H9 (cell line): Measurements from ENCODE around the gene CCDC92. TPM values are rescaled to one million over a fixed set of nuclear protein-coding genes. Genes with fewer than 3 reads are reported as not detected.

ENCODE experiments used
- DNase-seq: peaks from one replicate; pipeline ENCODE4 v3.0.0-alpha.2; 2017
- H2AFZ ChIP-seq: one replicate; pipeline ENCODE4 v1.6.1; 2013; ENCODE audit warnings: mild to moderate bottlenecking, low read length, control low read depth, moderate library complexity
- H2AK5ac ChIP-seq: 2 replicates; pipeline ENCODE4 v1.6.1; 2013; ENCODE audit warnings: low read length, control low read depth, mixed read lengths; ENCODE audit not compliant: insufficient read length
- H2BK120ac ChIP-seq: one replicate; pipeline ENCODE4 v1.6.1; 2013; ENCODE audit warnings: low read depth, mild to moderate bottlenecking, low read length, control low read depth, inconsistent platforms; ENCODE audit not compliant: poor library complexity, severe bottlenecking
- H2BK12ac ChIP-seq: 2 replicates; pipeline ENCODE4 v1.6.1; 2013; ENCODE audit warnings: low read length, control low read depth, mixed read lengths, low read depth; ENCODE audit not compliant: insufficient read length
- H2BK15ac ChIP-seq: 2 replicates; pipeline ENCODE4 v1.6.1; 2013; ENCODE audit warnings: low read depth, low read length, control low read depth
- H2BK20ac ChIP-seq: one replicate; pipeline ENCODE4 v1.6.1; 2013; ENCODE audit warnings: low read depth, mild to moderate bottlenecking, low read length, control low read depth, inconsistent platforms; ENCODE audit not compliant: poor library complexity, severe bottlenecking
- H2BK5ac ChIP-seq: 2 replicates; pipeline ENCODE4 v1.6.1; 2013; ENCODE audit warnings: low read length, control low read depth, mixed read lengths; ENCODE audit not compliant: insufficient read length
- H3K14ac ChIP-seq: 2 replicates; pipeline ENCODE4 v1.6.1; 2013; ENCODE audit warnings: low read length, control low read depth; ENCODE audit not compliant: insufficient read depth
- H3K18ac ChIP-seq: 2 replicates; pipeline ENCODE4 v1.6.1; 2013; ENCODE audit warnings: low read depth, mild to moderate bottlenecking, mixed read lengths, low read length, control low read depth; ENCODE audit not compliant: insufficient read length
- H3K23ac ChIP-seq: 2 replicates; pipeline ENCODE4 v1.6.1; 2013; ENCODE audit warnings: low read length, control low read depth, mixed read lengths, low read depth; ENCODE audit not compliant: insufficient read length
- H3K23me2 ChIP-seq: 2 replicates; pipeline ENCODE4 v1.6.1; 2013; ENCODE audit warnings: low read depth, mild to moderate bottlenecking, mixed read lengths, low read length, control low read depth; ENCODE audit not compliant: insufficient read length, poor library complexity, severe bottlenecking
- H3K27ac ChIP-seq: 2 replicates; pipeline ENCODE4 v1.5.1; 2013; ENCODE audit warnings: low read length, control low read depth, mixed read lengths, low read depth; ENCODE audit not compliant: insufficient read length
- H3K27me3 ChIP-seq: 2 replicates; pipeline ENCODE4 v1.6.1; 2013; ENCODE audit warnings: low read length, control low read depth, inconsistent platforms; ENCODE audit not compliant: insufficient read depth
- H3K4ac ChIP-seq: 2 replicates; pipeline ENCODE4 v1.6.1; 2013; ENCODE audit warnings: low read depth, mild to moderate bottlenecking, control low read depth, inconsistent platforms, low read length, moderate library complexity
- H3K4me1 ChIP-seq: 2 replicates; pipeline ENCODE4 v1.6.1; 2013; ENCODE audit warnings: low read length, control low read depth, inconsistent platforms; ENCODE audit not compliant: insufficient read depth
- H3K4me2 ChIP-seq: 2 replicates; pipeline ENCODE4 v1.6.1; 2013; ENCODE audit warnings: low read length, control low read depth, mixed read lengths; ENCODE audit not compliant: insufficient read length, insufficient read depth
- H3K56ac ChIP-seq: 2 replicates; pipeline ENCODE4 v1.6.1; 2013; ENCODE audit warnings: low read depth, mild to moderate bottlenecking, mixed read lengths, low read length, control low read depth; ENCODE audit not compliant: insufficient read length
- H3K79me1 ChIP-seq: 2 replicates; pipeline ENCODE4 v1.6.1; 2013; ENCODE audit warnings: low read depth, mild to moderate bottlenecking, moderate library complexity, low read length, control low read depth, inconsistent platforms; ENCODE audit not compliant: insufficient read depth, poor library complexity, severe bottlenecking
- H3K79me2 ChIP-seq: 2 replicates; pipeline ENCODE4 v1.6.1; 2013; ENCODE audit warnings: low read length, control low read depth, inconsistent platforms; ENCODE audit not compliant: insufficient read depth
- H3K9ac ChIP-seq: 2 replicates; pipeline ENCODE4 v1.6.1; 2013; ENCODE audit warnings: low read length, control low read depth, mixed read lengths; ENCODE audit not compliant: insufficient read length; ENCODE audit errors: extremely low read depth
- H3K9me3 ChIP-seq: one replicate; pipeline ENCODE4 v1.6.1; 2013; ENCODE audit warnings: low read depth, low read length, inconsistent platforms; ENCODE audit not compliant: control insufficient read depth
- H3T11ph ChIP-seq: one replicate; pipeline ENCODE4 v1.6.1; 2013; ENCODE audit warnings: mild to moderate bottlenecking, low read length, control low read depth, inconsistent platforms
- H4K20me1 ChIP-seq: one replicate; pipeline ENCODE4 v1.6.1; 2013; ENCODE audit not compliant: control insufficient read depth, insufficient read length, insufficient read depth
- H4K5ac ChIP-seq: 2 replicates; pipeline ENCODE4 v1.6.1; 2013; ENCODE audit warnings: low read depth, mild to moderate bottlenecking, mixed read lengths, low read length, control low read depth; ENCODE audit not compliant: insufficient read length
- H4K8ac ChIP-seq: replicated peaks from 2 replicates; pipeline ENCODE4 v1.6.1; 2013; ENCODE audit warnings: low read length, control low read depth, mixed read lengths, low read depth; ENCODE audit not compliant: insufficient read length
- H4K91ac ChIP-seq: 2 replicates; pipeline ENCODE4 v1.6.1; 2013; ENCODE audit warnings: low read depth, mild to moderate bottlenecking, moderate library complexity, mixed read lengths, low read length, control low read depth; ENCODE audit not compliant: insufficient read length
- H3K27ac Mint-ChIP-seq, 3 experiments: 2 replicates in 2 of 3; 3 replicates in 1 of 3; pipeline ENCODE4 v1.8.0; 2020 to 2021; ENCODE audit warnings: mixed read lengths in 3 of 3, mild to moderate bottlenecking in 1 of 3, moderate library complexity in 1 of 3
- H3K27me3 Mint-ChIP-seq: 2 replicates; pipeline ENCODE4 v1.8.0; 2021; ENCODE audit warnings: low read depth, mild to moderate bottlenecking, moderate library complexity, mixed read lengths
- H3K36me3 Mint-ChIP-seq, 3 experiments: 2 replicates in 2 of 3; 3 replicates in 1 of 3; pipeline ENCODE4 v1.8.0; 2020 to 2021; ENCODE audit warnings: low read depth in 3 of 3, mixed read lengths in 3 of 3; ENCODE audit not compliant: insufficient read depth in 1 of 3
- H3K4me1 Mint-ChIP-seq, 2 experiments: 2 replicates each; pipeline ENCODE4 v1.8.0; 2020; ENCODE audit warnings: mixed read lengths in 2 of 2
- H3K4me3 Mint-ChIP-seq, 2 experiments: 2 replicates in 1 of 2; 3 replicates in 1 of 2; pipeline ENCODE4 v1.8.0; 2020 to 2021; ENCODE audit warnings: mild to moderate bottlenecking in 2 of 2, mixed read lengths in 2 of 2, moderate library complexity in 1 of 2
- H3K9me3 Mint-ChIP-seq, 2 experiments: 2 replicates in 1 of 2; 3 replicates in 1 of 2; pipeline ENCODE4 v1.8.0; 2020; ENCODE audit warnings: mild to moderate bottlenecking in 2 of 2, mixed read lengths in 2 of 2, moderate library complexity in 1 of 2
- WGBS: extraction: QIAGEN DNeasy Blood & Tissue Kit; methylation state at CpG from one replicate; pipeline ENCODE4 v1.1.7; 2013; ENCODE audit warnings: missing lambda C conversion rate, low lambda C conversion rate, mixed read lengths; ENCODE audit not compliant: insufficient read length; ENCODE audit errors: extremely low coverage; 5-methylcytosine and 5-hydroxymethylcytosine counted together
- total RNA-seq: library from RNA; stranded (reverse); gene quantifications from 2 replicates; pipeline ENCODE4 v1.2.1, GENCODE V29; 2021
- TF ChIP-seq, protein P1 (sequence below): fragments of 200-600 bp; sonication (generic); conservative IDR thresholded peaks from 3 replicates; pipeline ENCODE4 v1.8.0; 2021; ENCODE audit warnings: antibody characterized with exemption, mild to moderate bottlenecking

Gene CCDC92
- total RNA-seq, 1 experiment from 2014 or later, result 1.3 TPM

DNA sequence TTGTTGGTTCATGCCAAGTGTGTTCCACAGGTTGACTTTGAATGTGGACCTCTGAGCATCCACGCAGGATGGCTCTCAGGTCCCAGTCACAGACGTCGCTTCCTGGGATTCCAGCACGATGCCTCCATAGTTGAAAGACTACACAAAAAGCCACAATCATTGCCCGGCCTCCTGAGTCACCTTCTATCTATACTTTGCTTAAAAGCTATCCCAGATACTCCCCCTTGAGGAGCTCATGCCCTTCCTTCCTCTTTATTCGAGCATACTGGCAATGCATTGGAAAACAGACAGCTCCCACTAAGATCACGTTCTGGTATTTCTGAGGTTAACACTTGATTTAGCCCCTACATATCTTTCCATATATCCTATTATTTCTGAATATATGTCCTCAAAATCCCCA is 40.4 kb upstream of the CCDC92 start:
- H3K79me2 ChIP-seq, result no peaks in the 10 kb centered on the region
- Mint-ChIP-seq H3K27me3 (no peaks in the 10 kb centered on the region), H3K27ac (no peak overlapping the region; a peak in 1 of 7 replicates), H3K4me1 (peaks cover 7 to 10% of the 10 kb centered on the region in 2 experiments), H3K4me3 (no peak overlapping the region), H3K9me3 (no peaks in the 10 kb centered on the region), H3K36me3 (peaks cover 18 to 27% (median 23%) of the 10 kb centered on the region in 3 experiments)
- no peak for DNase-seq
- H4K20me1 ChIP-seq, result no peaks in the 10 kb centered on the region
- H3K9me3 ChIP-seq, result no peaks in the 10 kb centered on the region
- no peak overlapping the region for H4K8ac ChIP-seq
- no peak overlapping the region for H2BK15ac ChIP-seq
- no peaks in the 10 kb centered on the region for H3K23me2 ChIP-seq
- no CpG with 5 or more reads among the region's 7 CpGs for WGBS
- no peak overlapping the region for H3T11ph ChIP-seq
- H2BK20ac ChIP-seq, result no peak overlapping the region
- no peaks in the 10 kb centered on the region for H3K27me3 ChIP-seq
- no peaks in the 10 kb centered on the region; the same call in 1 of the 2 replicates for H3K4me1 ChIP-seq
- H3K4me2 ChIP-seq, result no peak overlapping the region
- no peak overlapping the region for H2BK5ac ChIP-seq
- no peaks in the 10 kb centered on the region for H3K79me1 ChIP-seq
- no peak overlapping the region for H3K18ac ChIP-seq
- no peak overlapping the region for H3K27ac ChIP-seq
- H4K91ac ChIP-seq, result no peak overlapping the region
- H2BK120ac ChIP-seq, result no peak overlapping the region
- H3K4ac ChIP-seq, result no peak overlapping the region
- H2AK5ac ChIP-seq, result no peak overlapping the region
- H2AFZ ChIP-seq, result no peak overlapping the region
- H3K56ac ChIP-seq, result no peak overlapping the region
- H2BK12ac ChIP-seq, result no peak overlapping the region
- TF ChIP-seq, protein P1, sequence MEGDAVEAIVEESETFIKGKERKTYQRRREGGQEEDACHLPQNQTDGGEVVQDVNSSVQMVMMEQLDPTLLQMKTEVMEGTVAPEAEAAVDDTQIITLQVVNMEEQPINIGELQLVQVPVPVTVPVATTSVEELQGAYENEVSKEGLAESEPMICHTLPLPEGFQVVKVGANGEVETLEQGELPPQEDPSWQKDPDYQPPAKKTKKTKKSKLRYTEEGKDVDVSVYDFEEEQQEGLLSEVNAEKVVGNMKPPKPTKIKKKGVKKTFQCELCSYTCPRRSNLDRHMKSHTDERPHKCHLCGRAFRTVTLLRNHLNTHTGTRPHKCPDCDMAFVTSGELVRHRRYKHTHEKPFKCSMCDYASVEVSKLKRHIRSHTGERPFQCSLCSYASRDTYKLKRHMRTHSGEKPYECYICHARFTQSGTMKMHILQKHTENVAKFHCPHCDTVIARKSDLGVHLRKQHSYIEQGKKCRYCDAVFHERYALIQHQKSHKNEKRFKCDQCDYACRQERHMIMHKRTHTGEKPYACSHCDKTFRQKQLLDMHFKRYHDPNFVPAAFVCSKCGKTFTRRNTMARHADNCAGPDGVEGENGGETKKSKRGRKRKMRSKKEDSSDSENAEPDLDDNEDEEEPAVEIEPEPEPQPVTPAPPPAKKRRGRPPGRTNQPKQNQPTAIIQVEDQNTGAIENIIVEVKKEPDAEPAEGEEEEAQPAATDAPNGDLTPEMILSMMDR, result no peak
- H3K14ac ChIP-seq, result no peak overlapping the region
- H3K9ac ChIP-seq, result no peak overlapping the region
- no peak overlapping the region for H4K5ac ChIP-seq
- no peak overlapping the region for H3K23ac ChIP-seq
